Measurements from ENCODE around the gene LPP. TPM values are rescaled to one million over a fixed set of nuclear protein-coding genes. Genes with fewer than 3 reads are reported as not detected.

LPP gene
- total and polyA plus RNA-seq, 2 donors (not counting 1 experiment from before 2014, with no cell fraction given), result 7.6 to 81.7 TPM

DNA sequence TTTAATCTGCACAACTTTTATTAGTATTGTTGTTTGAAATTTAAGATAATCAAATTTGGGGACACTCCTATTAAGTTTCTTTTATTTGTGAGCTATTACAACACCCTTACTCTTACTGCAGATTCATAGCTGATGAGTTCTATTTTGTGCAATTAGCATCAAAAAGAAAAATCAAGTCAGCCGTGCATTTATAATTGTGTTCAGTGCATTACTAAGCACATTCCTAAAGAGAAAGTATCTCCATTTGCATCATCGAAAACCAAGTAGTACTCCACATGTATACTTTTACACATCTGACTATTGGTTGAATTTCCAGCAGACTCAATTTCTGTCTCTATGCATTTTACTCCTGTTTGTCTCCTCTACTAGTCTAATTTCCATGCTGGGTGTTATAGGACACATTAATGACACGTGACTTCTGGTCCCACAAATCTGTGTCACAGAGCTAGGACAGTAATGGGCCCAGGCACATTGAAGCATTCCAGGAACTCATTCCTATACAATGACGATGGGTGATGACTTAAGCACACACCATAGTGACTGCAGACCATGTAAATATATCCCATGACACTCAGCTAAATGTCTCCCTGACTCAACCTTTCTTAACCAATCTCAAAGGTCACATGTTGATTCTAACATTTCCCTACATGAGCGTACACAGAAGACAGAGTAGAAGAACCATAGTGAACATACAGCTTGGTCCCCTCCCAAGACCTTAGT lies 477.5 kb downstream of the LPP start:
- no peaks in the 10 kb centered on the region for H3K4me1 Mint-ChIP-seq
- no peak overlapping the region for H3K4me3 ChIP-seq (ENCODE audit: control extremely low read depth in 1 of 5, extremely low read depth in 1 of 5, insufficient read depth in 1 of 5, low read depth in 2 of 5, low read length in 4 of 5)
- no peak for TF ChIP-seq EZH2 (IDR thresholded peaks at IDR 0.05; ENCODE audit: borderline replicate concordance, insufficient read depth, low read depth, low read length, poor library complexity, severe bottlenecking)
- TF ChIP-seq, protein P1, sequence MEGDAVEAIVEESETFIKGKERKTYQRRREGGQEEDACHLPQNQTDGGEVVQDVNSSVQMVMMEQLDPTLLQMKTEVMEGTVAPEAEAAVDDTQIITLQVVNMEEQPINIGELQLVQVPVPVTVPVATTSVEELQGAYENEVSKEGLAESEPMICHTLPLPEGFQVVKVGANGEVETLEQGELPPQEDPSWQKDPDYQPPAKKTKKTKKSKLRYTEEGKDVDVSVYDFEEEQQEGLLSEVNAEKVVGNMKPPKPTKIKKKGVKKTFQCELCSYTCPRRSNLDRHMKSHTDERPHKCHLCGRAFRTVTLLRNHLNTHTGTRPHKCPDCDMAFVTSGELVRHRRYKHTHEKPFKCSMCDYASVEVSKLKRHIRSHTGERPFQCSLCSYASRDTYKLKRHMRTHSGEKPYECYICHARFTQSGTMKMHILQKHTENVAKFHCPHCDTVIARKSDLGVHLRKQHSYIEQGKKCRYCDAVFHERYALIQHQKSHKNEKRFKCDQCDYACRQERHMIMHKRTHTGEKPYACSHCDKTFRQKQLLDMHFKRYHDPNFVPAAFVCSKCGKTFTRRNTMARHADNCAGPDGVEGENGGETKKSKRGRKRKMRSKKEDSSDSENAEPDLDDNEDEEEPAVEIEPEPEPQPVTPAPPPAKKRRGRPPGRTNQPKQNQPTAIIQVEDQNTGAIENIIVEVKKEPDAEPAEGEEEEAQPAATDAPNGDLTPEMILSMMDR (IDR thresholded peaks at IDR 0.05), result no peak

GRCh38 chr3:188633206-188633605 lies 479.2 kb downstream of the LPP start:
- no CpG with 5 or more reads among the region's 4 CpGs for WGBS (ENCODE audit: insufficient coverage)
- no peaks in the 10 kb centered on the region for H3K79me2 ChIP-seq (ENCODE audit: control insufficient read depth, insufficient read depth, low read length)
- no peaks in the 10 kb centered on the region for H3K4me1 ChIP-seq (ENCODE audit: control insufficient read depth in 2 of 2, insufficient read depth in 2 of 2, low read length in 2 of 2)

More for the DNA sequence above, 477.5 kb downstream of the LPP start:
- CTCF ChIA-PET, result interaction anchor here (0.6 to 1.9 kb wide), 2 partner anchors 8 to 10 kb away, joined by 3 to 4 read pairs; no protein-coding TSS in a partner anchor
- no peak overlapping the region for H3K9ac ChIP-seq (ENCODE audit: low read length)
- H3K79me2 ChIP-seq (ENCODE audit: control insufficient read depth, insufficient read depth, low read length), result peaks cover 3% of the 10 kb centered on the region
- H3K27ac ChIP-seq (ENCODE audit: low read length in 2 of 2), result no peak overlapping the region
- Mint-ChIP-seq H3K27ac (no peak overlapping the region), H3K9me3 (ENCODE audit: insufficient read depth) (peaks cover 6% of the 10 kb centered on the region), H3K4me3 (no peak overlapping the region), H3K27me3 (no peaks in the 10 kb centered on the region)
- no peaks in the 10 kb centered on the region for H3K4me1 ChIP-seq (ENCODE audit: control insufficient read depth in 2 of 2, insufficient read depth in 2 of 2, low read length in 2 of 2)
- no peak overlapping the region for H2AFZ ChIP-seq (ENCODE audit: insufficient read depth, low read depth, low read length, poor library complexity, severe bottlenecking)
- H3K27me3 ChIP-seq (replicated peaks in 1 of 4; ENCODE audit: control extremely low read depth in 1 of 4, control insufficient read depth in 3 of 4, insufficient read depth in 4 of 4, low read length in 3 of 4), result no peaks in the 10 kb centered on the region
- DNase-seq, result no peak
- POLR2A ChIA-PET, result no interaction called here
- H3K4me2 ChIP-seq (replicated peaks; ENCODE audit: low read depth, low read length, poor library complexity, severe bottlenecking), result no peak overlapping the region
- H4K20me1 ChIP-seq (ENCODE audit: control insufficient read depth, insufficient read depth, low read length, poor library complexity, severe bottlenecking), result no peaks in the 10 kb centered on the region
- ATAC-seq (ENCODE audit: low read depth), result no peak
- 100% methylated on average over 3 of the region's 5 CpGs for WGBS (ENCODE audit: insufficient coverage)
- H3K9me3 ChIP-seq (ENCODE audit: control extremely low read depth in 1 of 3, control insufficient read depth in 2 of 3, insufficient read depth in 1 of 3, low read length in 2 of 3), result no peaks in the 10 kb centered on the region
- intact Hi-C loops (cut with micrococcal nuclease), result no loop called here
- H3K36me3 ChIP-seq (replicated peaks in 1 of 2; ENCODE audit: control extremely low read depth in 1 of 2, control insufficient read depth in 1 of 2, extremely low read depth in 1 of 2, insufficient read depth in 2 of 2, low read length in 1 of 2), result no peaks in the 10 kb centered on the region

More at GRCh38 chr3:188633206-188633605, 479.2 kb downstream of the LPP start:
- Mint-ChIP-seq H3K27me3 (no peaks in the 10 kb centered on the region), H3K27ac (no peak overlapping the region), H3K9me3 (ENCODE audit: insufficient read depth) (peaks cover 6% of the 10 kb centered on the region), H3K4me1 (no peaks in the 10 kb centered on the region), H3K4me3 (no peak overlapping the region)
- no peak overlapping the region for H2AFZ ChIP-seq (ENCODE audit: insufficient read depth, low read depth, low read length, poor library complexity, severe bottlenecking)
- H3K4me3 ChIP-seq (ENCODE audit: control extremely low read depth in 1 of 5, extremely low read depth in 1 of 5, insufficient read depth in 1 of 5, low read depth in 2 of 5, low read length in 4 of 5), result no peak overlapping the region
- POLR2A ChIA-PET, result no interaction called here
- no peaks in the 10 kb centered on the region for H3K36me3 ChIP-seq (replicated peaks in 1 of 2; ENCODE audit: control extremely low read depth in 1 of 2, control insufficient read depth in 1 of 2, extremely low read depth in 1 of 2, insufficient read depth in 2 of 2, low read length in 1 of 2)
- H4K20me1 ChIP-seq (ENCODE audit: control insufficient read depth, insufficient read depth, low read length, poor library complexity, severe bottlenecking), result no peaks in the 10 kb centered on the region
- no peak for TF ChIP-seq EZH2 (IDR thresholded peaks at IDR 0.05; ENCODE audit: borderline replicate concordance, insufficient read depth, low read depth, low read length, poor library complexity, severe bottlenecking)
- TF ChIP-seq, protein P1 (IDR thresholded peaks at IDR 0.05), result no peak
- H3K4me2 ChIP-seq (replicated peaks; ENCODE audit: low read depth, low read length, poor library complexity, severe bottlenecking), result no peak overlapping the region
- H3K27ac ChIP-seq (ENCODE audit: low read length in 2 of 2), result no peak overlapping the region
- H3K9ac ChIP-seq (ENCODE audit: low read length), result no peak overlapping the region
- H3K27me3 ChIP-seq (replicated peaks in 1 of 4; ENCODE audit: control extremely low read depth in 1 of 4, control insufficient read depth in 3 of 4, insufficient read depth in 4 of 4, low read length in 3 of 4), result no peaks in the 10 kb centered on the region
- no peak for DNase-seq
- CTCF ChIA-PET, result no interaction called here
- intact Hi-C loops (cut with micrococcal nuclease), result no loop called here
- H3K9me3 ChIP-seq (ENCODE audit: control extremely low read depth in 1 of 3, control insufficient read depth in 2 of 3, insufficient read depth in 1 of 3, low read length in 2 of 3), result no peaks in the 10 kb centered on the region
- no peak for ATAC-seq (ENCODE audit: low read depth)
